Keratinocyte (primary cell): ENCODE measurements around the gene XG.
"Not testable (repeated sequence)": the region's sequence is repeated elsewhere in the genome, so short reads cannot be mapped to it uniquely, and the experiment has no call there.

Experiments
- EZH2 ChIP-seq: IDR thresholded peaks from one replicate; pipeline ENCODE4 v1.6.1; 2012; ENCODE audit warnings: inconsistent platforms, mild to moderate bottlenecking, low read length, moderate library complexity
- TF ChIP-seq, protein P1 (sequence below), 3 experiments: IDR thresholded peaks in 1 of 3; conservative IDR thresholded peaks in 1 of 3; optimal IDR thresholded peaks in 1 of 3; 2 replicates in 2 of 3; 3 replicates in 1 of 3; pipeline versions ENCODE3 to v1.5.1; 2011; ENCODE audit warnings: low read length in 3 of 3, mild to moderate bottlenecking in 3 of 3, moderate library complexity in 2 of 3, control low read depth in 1 of 3, inconsistent platforms in 1 of 3; ENCODE audit not compliant: insufficient read depth in 2 of 3; ENCODE audit errors: extremely low read depth in 1 of 3

DNA sequence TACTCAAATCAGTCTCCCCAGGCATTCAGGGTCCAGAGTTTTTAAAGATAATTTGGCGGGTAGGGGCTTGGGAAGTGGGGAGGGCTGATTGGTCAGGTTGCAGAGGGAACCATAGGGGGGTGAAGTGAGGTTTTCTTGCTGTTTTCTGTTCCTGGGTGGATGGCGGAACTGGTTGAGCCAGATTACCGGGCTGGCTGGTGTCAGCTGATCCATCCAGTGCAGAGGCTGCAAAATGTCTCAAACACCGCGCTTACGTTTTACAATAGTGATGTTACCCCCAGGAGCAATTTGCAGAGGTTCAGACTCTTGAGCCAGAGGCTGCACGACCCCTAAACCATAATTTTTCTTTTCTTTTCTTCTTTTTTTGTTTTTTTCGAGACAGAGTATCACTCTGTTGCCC, 51.6 kb downstream of the XG start:
- TF ChIP-seq, protein P1, sequence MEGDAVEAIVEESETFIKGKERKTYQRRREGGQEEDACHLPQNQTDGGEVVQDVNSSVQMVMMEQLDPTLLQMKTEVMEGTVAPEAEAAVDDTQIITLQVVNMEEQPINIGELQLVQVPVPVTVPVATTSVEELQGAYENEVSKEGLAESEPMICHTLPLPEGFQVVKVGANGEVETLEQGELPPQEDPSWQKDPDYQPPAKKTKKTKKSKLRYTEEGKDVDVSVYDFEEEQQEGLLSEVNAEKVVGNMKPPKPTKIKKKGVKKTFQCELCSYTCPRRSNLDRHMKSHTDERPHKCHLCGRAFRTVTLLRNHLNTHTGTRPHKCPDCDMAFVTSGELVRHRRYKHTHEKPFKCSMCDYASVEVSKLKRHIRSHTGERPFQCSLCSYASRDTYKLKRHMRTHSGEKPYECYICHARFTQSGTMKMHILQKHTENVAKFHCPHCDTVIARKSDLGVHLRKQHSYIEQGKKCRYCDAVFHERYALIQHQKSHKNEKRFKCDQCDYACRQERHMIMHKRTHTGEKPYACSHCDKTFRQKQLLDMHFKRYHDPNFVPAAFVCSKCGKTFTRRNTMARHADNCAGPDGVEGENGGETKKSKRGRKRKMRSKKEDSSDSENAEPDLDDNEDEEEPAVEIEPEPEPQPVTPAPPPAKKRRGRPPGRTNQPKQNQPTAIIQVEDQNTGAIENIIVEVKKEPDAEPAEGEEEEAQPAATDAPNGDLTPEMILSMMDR (optimal IDR thresholded peaks at IDR 0.05 in 1 of 3, IDR thresholded peaks at IDR 0.05 in 1 of 3, conservative IDR thresholded peaks at IDR 0.05 in 1 of 3; ENCODE audit: extremely low read depth in 1 of 3, insufficient read depth in 2 of 3, low read length in 3 of 3): not testable (repeated sequence)
- not testable (repeated sequence) for TF ChIP-seq EZH2
